Measurements from ENCODE around the gene ACOT12. TPM values are rescaled to one million over a fixed set of nuclear protein-coding genes. Genes with fewer than 3 reads are reported as not detected.
"Not testable (repeated sequence)": the region's sequence is repeated elsewhere in the genome, so short reads cannot be mapped to it uniquely, and the experiment has no call there.

The ACOT12 gene
- polyA plus RNA-seq, 2 of the 4 experiments (the other 2 are of a cell fraction) = 0.08 TPM; not detected in 1

GRCh38 chr5:81297531-81297930 lies 96.4 kb downstream of the ACOT12 start:
- 86% methylated on average over 4 of the region's 4 CpGs for WGBS (ENCODE audit: missing lambda C conversion rate)
- FAIRE-seq (no peak), DNase-seq (ENCODE audit: low read depth in 1 of 2, low spot score in 1 of 2) (no peak), ATAC-seq (no peak)
- no peak overlapping the region for H3K27ac ChIP-seq
- no peak overlapping the region for H3K4me2 ChIP-seq
- CTCF ChIA-PET = interaction anchor here (1.1 to 1.5 kb wide), 3 partner anchors 61 to 93 kb away, joined by 3 read pairs; no protein-coding TSS in a partner anchor
- POLR2A ChIA-PET = no interaction called here
- peaks cover 3% of the 10 kb centered on the region; the same call in 1 of the 3 replicates for H3K9me3 ChIP-seq
- no peak overlapping the region for H3K4me3 ChIP-seq
- peaks cover 14% of the 10 kb centered on the region for H3K4me1 ChIP-seq
- TF ChIP-seq PHF8 (IDR thresholded peaks at IDR 0.05; ENCODE audit: borderline replicate concordance, low read depth) = no peak

GRCh38 chr5:81294021-81294420 lies 99.9 kb downstream of the ACOT12 start:
- H3K4me2 ChIP-seq; H3K4me1 ChIP-seq; POLR2A ChIA-PET; CTCF ChIA-PET; H3K4me3 ChIP-seq; H3K27ac ChIP-seq; DNase-seq (ENCODE audit: low read depth in 1 of 2, low spot score in 1 of 2); ATAC-seq; FAIRE-seq: not testable (repeated sequence)
- WGBS (ENCODE audit: missing lambda C conversion rate) = 75% methylated on average over 5 of the region's 5 CpGs
- peaks cover 12% of the 10 kb centered on the region; the same call in 2 of the 3 replicates for H3K9me3 ChIP-seq

DNA sequence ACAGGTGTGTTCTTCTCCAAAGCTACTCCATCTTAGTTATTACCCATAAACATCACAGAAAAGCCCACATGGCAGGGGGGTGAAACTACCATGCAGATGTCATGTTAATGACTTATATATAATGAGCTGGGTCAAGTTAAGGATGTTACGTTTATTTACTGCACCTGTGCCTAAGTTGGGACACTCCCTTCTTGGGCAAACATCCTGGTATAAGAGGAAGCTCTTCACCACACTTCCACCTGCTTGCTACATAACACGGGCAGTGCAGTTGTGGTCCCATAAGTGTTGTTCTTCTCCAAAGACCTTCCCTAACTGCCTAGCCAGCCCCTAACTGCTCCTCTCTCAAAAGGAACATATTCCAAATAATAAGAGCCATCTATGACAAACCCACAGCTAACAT lies 101.8 kb downstream of the ACOT12 start:
- TF ChIP-seq HES2 (IDR thresholded peaks at IDR 0.05) (no peak), FOSB (CRISPR knock-in tag; IDR thresholded peaks at IDR 0.05) (no peak), SREBF2 (IDR thresholded peaks at IDR 0.05) (no peak), POLR2AphosphoS2 (conservative IDR thresholded peaks at IDR 0.05; ENCODE audit: low read length) (no peak), RAD21 (conservative IDR thresholded peaks at IDR 0.05 in 1 of 2, IDR thresholded peaks at IDR 0.05 in 1 of 2) (no peak), ZFP36 (IDR thresholded peaks at IDR 0.05; ENCODE audit: borderline replicate concordance, partially characterized antibody) (no peak), POLR2A (IDR thresholded peaks at IDR 0.05; ENCODE audit: low read length) (no peak), GATA3 (IDR thresholded peaks at IDR 0.05; ENCODE audit: borderline replicate concordance) (no peak), BHLHE40 (IDR thresholded peaks at IDR 0.05; ENCODE audit: low read depth, low read length) (no peak), MYC (IDR thresholded peaks at IDR 0.05; ENCODE audit: borderline replicate concordance, low read length) (no peak), TFCP2L1 (CRISPR knock-in tag; IDR thresholded peaks at IDR 0.05) (no peak), ESRRA (IDR thresholded peaks at IDR 0.05; ENCODE audit: borderline replicate concordance, low read length) (no peak), EHF (CRISPR knock-in tag; IDR thresholded peaks at IDR 0.05) (no peak), HOXB13 (CRISPR knock-in tag; IDR thresholded peaks at IDR 0.05; ENCODE audit: low read depth) (no peak), JUNB (IDR thresholded peaks at IDR 0.05) (no peak), NPAS2 (CRISPR knock-in tag; IDR thresholded peaks at IDR 0.05; ENCODE audit: borderline replicate concordance) (no peak), RARB (CRISPR knock-in tag; IDR thresholded peaks at IDR 0.05) (no peak), PBX3 (IDR thresholded peaks at IDR 0.05) (no peak)
- TF ChIP-seq, protein P1, sequence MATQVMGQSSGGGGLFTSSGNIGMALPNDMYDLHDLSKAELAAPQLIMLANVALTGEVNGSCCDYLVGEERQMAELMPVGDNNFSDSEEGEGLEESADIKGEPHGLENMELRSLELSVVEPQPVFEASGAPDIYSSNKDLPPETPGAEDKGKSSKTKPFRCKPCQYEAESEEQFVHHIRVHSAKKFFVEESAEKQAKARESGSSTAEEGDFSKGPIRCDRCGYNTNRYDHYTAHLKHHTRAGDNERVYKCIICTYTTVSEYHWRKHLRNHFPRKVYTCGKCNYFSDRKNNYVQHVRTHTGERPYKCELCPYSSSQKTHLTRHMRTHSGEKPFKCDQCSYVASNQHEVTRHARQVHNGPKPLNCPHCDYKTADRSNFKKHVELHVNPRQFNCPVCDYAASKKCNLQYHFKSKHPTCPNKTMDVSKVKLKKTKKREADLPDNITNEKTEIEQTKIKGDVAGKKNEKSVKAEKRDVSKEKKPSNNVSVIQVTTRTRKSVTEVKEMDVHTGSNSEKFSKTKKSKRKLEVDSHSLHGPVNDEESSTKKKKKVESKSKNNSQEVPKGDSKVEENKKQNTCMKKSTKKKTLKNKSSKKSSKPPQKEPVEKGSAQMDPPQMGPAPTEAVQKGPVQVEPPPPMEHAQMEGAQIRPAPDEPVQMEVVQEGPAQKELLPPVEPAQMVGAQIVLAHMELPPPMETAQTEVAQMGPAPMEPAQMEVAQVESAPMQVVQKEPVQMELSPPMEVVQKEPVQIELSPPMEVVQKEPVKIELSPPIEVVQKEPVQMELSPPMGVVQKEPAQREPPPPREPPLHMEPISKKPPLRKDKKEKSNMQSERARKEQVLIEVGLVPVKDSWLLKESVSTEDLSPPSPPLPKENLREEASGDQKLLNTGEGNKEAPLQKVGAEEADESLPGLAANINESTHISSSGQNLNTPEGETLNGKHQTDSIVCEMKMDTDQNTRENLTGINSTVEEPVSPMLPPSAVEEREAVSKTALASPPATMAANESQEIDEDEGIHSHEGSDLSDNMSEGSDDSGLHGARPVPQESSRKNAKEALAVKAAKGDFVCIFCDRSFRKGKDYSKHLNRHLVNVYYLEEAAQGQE (IDR thresholded peaks at IDR 0.05) = no peak
- DNase-seq (ENCODE audit: low read depth in 1 of 2, low spot score in 1 of 2) (no peak), ATAC-seq (no peak), FAIRE-seq (no peak)
- H3K27ac ChIP-seq = no peak overlapping the region
- CTCF ChIA-PET = interaction anchor here (1.3 to 1.8 kb wide), 3 partner anchors 8 to 933 kb away, joined by 3 read pairs; partner anchors contain the start of gene ZCCHC9
- no peaks in the 10 kb centered on the region for H3K4me1 ChIP-seq
- WGBS (ENCODE audit: missing lambda C conversion rate) = 88% methylated on average over 2 of the region's 2 CpGs
- no peak overlapping the region for H3K4me3 ChIP-seq
- H3K9me3 ChIP-seq = peaks cover 12% of the 10 kb centered on the region; the same call in 2 of the 3 replicates
- no peak overlapping the region for H3K4me2 ChIP-seq
- POLR2A ChIA-PET = interaction anchor here (0.6 kb wide), 1 partner anchor 10 kb away, joined by 3 read pairs; the partner anchor contains the start of gene ZCCHC9
